ENCODE measurements around the gene KCNQ4.

GRCh38 chr1:40825996-40826395 is 42.4 kb downstream of the KCNQ4 start:
- TF ChIP-seq CTCF (IDR thresholded peaks at IDR 0.05) (no peak), EZH2 (IDR thresholded peaks at IDR 0.05; ENCODE audit: borderline replicate concordance, insufficient read depth, low read depth, low read length, poor library complexity, severe bottlenecking) (no peak)

Measured in B cell (primary cell).